Endodermal cell (in vitro differentiated cells): ENCODE measurements around the gene AHRR. TPM values are rescaled to one million over a fixed set of nuclear protein-coding genes. Genes with fewer than 3 reads are reported as not detected.

Experiments used
- DNase-seq: peaks from one replicate; pipeline ENCODE4 v3.0.0-alpha.2; 2017
- H3K27ac ChIP-seq: 2 replicates; pipeline ENCODE4 v1.5.1; 2013; ENCODE audit warnings: mild to moderate bottlenecking, low read depth, low read length, moderate library complexity
- H3K27me3 ChIP-seq: 2 replicates; pipeline ENCODE4 v1.6.1; 2013; ENCODE audit warnings: mild to moderate bottlenecking, low read length, moderate library complexity; ENCODE audit not compliant: insufficient read depth, control insufficient read depth, poor library complexity, severe bottlenecking
- H3K36me3 ChIP-seq: 2 replicates; pipeline ENCODE4 v1.7.0; 2013; ENCODE audit warnings: mild to moderate bottlenecking, low read length, moderate library complexity; ENCODE audit not compliant: control insufficient read depth, insufficient read depth
- H3K4me1 ChIP-seq: one replicate; pipeline ENCODE4 v1.7.0; 2013; ENCODE audit warnings: low read length; ENCODE audit not compliant: control insufficient read depth, insufficient read depth
- H3K4me3 ChIP-seq: 2 replicates; pipeline ENCODE4 v1.5.1; 2013; ENCODE audit warnings: mild to moderate bottlenecking, low read length, moderate library complexity
- H3K9ac ChIP-seq: 2 replicates; pipeline ENCODE4 v1.6.1; 2013; ENCODE audit warnings: mild to moderate bottlenecking, low read length, moderate library complexity; ENCODE audit not compliant: poor library complexity, severe bottlenecking; ENCODE audit errors: extremely low read depth
- H3K9me3 ChIP-seq: 2 replicates; pipeline ENCODE4 v1.6.1; 2013; ENCODE audit warnings: mild to moderate bottlenecking, low read length, moderate library complexity; ENCODE audit not compliant: control insufficient read depth
- H3K27ac Mint-ChIP-seq: 2 replicates; pipeline ENCODE4 v1.8.0; 2020; ENCODE audit warnings: mixed read lengths
- H3K27me3 Mint-ChIP-seq: 2 replicates; pipeline ENCODE4 v1.8.0; 2021; ENCODE audit warnings: mild to moderate bottlenecking, mixed read lengths; ENCODE audit not compliant: insufficient read depth
- H3K36me3 Mint-ChIP-seq: 2 replicates; pipeline ENCODE4 v1.8.0; 2020; ENCODE audit warnings: low read depth, mixed read lengths
- H3K4me1 Mint-ChIP-seq: 2 replicates; pipeline ENCODE4 v1.8.0; 2020; ENCODE audit warnings: mixed read lengths
- H3K4me3 Mint-ChIP-seq: 2 replicates; pipeline ENCODE4 v1.8.0; 2020; ENCODE audit warnings: mild to moderate bottlenecking, moderate library complexity, mixed read lengths
- H3K9me3 Mint-ChIP-seq: 2 replicates; pipeline ENCODE4 v1.8.0; 2020; ENCODE audit warnings: mild to moderate bottlenecking, mixed read lengths
- WGBS, 2 experiments: methylation state at CpG; one replicate each; pipeline versions ENCODE4 v1.1.5 to v1.1.7; 2013; ENCODE audit warnings: missing lambda C conversion rate in 2 of 2, mixed read lengths in 1 of 2; ENCODE audit not compliant: insufficient coverage in 1 of 2, insufficient read length in 1 of 2; 5-methylcytosine and 5-hydroxymethylcytosine counted together
- total RNA-seq, 2 donors: library from RNA; stranded (reverse); fragmentation: NEBNext Ultra II Directional in 1 of 2; extraction: Animal tissue kit (Norgen Biotek cat#: 25700) in 1 of 2; gene quantifications; 2 replicates in 1 of 2; 3 replicates in 1 of 2; pipeline ENCODE4 v1.2.1, GENCODE V29; 2021
- TF ChIP-seq, protein P1 (sequence below): fragments of 200-600 bp; sonication (generic); conservative IDR thresholded peaks from 2 replicates; pipeline ENCODE4 v1.5.0; 2021; ENCODE audit warnings: antibody characterized with exemption, mild to moderate bottlenecking

AHRR gene
- total RNA-seq, 2 donors from 2014 or later, result 1.4 to 2.0 TPM

DNA sequence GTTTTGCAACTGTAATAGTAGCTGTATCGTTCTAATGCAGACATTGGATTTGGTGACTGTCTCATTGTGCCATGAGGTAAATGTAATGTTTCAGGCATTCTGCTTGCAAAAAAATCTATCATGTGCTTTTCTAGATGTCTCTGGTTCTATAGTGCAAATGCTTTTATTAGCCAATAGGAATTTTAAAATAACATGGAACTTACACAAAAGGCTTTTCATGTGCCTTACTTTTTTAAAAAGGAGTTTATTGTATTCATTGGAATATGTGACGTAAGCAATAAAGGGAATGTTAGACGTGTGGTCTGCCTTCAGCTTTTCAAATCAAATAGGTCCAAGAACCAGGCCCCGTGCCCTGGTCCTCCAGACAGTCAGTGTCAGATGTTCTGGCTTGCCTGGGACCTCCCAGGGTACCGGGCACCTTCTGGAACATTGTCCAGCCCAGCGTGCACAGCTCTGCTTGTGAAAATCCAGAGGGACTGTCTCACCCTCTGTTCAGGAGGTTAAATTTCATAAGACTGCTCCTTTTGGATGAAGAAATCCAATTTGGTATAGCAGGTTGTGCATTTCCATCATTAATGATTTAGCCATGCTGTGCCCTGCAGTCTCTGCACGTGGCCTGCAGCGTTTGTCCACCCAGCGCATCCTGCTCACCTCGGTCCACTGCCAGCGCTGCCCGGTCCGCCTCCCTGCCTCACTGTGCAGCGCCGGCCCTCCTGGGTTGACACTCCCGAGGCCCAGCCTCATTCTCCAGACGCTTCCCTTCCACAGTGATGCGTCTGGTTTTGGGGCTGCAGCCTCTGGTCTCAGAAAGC lies 6.6 kb upstream of the AHRR start:
- H3K9me3 Mint-ChIP-seq, result no peaks in the 10 kb centered on the region

DNA sequence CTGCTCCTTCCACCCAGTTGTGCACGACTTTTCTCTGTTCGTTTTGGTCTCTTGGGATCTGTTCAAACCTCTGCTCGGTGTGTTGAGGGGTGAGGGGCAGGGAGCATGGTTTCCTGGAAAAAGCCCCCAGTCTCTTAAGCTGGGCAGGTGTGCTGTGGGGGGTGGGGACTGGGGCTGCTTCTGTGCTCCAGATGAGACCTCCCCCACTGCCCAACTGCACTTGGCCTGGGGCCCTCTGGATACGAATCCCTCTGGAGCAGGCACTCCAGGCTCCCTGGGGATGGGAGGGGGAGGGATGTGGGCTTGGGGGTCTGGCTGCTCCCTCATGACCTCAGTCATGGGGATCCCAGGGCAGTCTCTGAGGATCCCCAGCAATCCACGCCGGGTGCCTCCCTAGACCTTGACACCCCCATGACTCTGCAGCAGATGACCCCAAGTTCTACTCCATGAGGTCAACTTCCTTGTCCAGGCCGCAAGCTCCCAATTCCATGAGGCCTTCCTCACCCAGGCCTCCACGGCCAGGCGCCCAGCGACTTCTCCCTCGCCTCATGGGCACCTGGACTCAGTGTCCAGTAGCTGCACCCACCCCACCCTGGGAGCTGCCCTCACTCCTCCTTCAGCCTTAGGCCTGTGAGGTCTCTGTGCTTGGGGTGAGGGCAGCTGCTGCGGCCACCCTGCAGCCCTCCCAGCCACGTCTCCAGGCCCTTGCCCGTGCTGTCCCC lies 5.9 kb upstream of the AHRR start:
- Histone ChIP-seq H3K4me1 (no peaks in the 10 kb centered on the region), H3K9ac (no peak overlapping the region), H3K36me3 (peaks cover 17% of the 10 kb centered on the region), H3K27me3 (peaks cover 23% of the 10 kb centered on the region), H3K9me3 (no peaks in the 10 kb centered on the region), H3K27ac (no peak overlapping the region), H3K4me3 (no peak overlapping the region)
- TF ChIP-seq, protein P1, sequence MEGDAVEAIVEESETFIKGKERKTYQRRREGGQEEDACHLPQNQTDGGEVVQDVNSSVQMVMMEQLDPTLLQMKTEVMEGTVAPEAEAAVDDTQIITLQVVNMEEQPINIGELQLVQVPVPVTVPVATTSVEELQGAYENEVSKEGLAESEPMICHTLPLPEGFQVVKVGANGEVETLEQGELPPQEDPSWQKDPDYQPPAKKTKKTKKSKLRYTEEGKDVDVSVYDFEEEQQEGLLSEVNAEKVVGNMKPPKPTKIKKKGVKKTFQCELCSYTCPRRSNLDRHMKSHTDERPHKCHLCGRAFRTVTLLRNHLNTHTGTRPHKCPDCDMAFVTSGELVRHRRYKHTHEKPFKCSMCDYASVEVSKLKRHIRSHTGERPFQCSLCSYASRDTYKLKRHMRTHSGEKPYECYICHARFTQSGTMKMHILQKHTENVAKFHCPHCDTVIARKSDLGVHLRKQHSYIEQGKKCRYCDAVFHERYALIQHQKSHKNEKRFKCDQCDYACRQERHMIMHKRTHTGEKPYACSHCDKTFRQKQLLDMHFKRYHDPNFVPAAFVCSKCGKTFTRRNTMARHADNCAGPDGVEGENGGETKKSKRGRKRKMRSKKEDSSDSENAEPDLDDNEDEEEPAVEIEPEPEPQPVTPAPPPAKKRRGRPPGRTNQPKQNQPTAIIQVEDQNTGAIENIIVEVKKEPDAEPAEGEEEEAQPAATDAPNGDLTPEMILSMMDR, result no peak
- DNase-seq, result peak; percentile 35
- Mint-ChIP-seq H3K27me3 (peaks cover 23% of the 10 kb centered on the region), H3K27ac (no peak overlapping the region), H3K36me3 (peaks cover 33% of the 10 kb centered on the region), H3K4me3 (no peak overlapping the region), H3K9me3 (no peaks in the 10 kb centered on the region), H3K4me1 (no peaks in the 10 kb centered on the region)
- 94% methylated on average over 8 to 14 of the region's 14 CpGs for WGBS, 2 experiments

More for the DNA sequence above, 6.6 kb upstream of the AHRR start:
- H3K4me3 Mint-ChIP-seq, result no peak overlapping the region
- no peak for DNase-seq
- peaks cover 16% of the 10 kb centered on the region for H3K27me3 ChIP-seq
- no peak overlapping the region for H3K4me3 ChIP-seq
- WGBS, 2 experiments, result 95% methylated on average over 17 to 18 of the region's 18 CpGs
- TF ChIP-seq, protein P1, result no peak
- H3K27ac Mint-ChIP-seq, result no peak overlapping the region
- peaks cover 38% of the 10 kb centered on the region for H3K36me3 Mint-ChIP-seq
- peaks cover 16% of the 10 kb centered on the region for H3K27me3 Mint-ChIP-seq
- H3K36me3 ChIP-seq, result peaks cover 24% of the 10 kb centered on the region
- H3K9ac ChIP-seq, result no peak overlapping the region
- no peaks in the 10 kb centered on the region for H3K4me1 Mint-ChIP-seq
- H3K4me1 ChIP-seq, result no peaks in the 10 kb centered on the region
- no peaks in the 10 kb centered on the region for H3K9me3 ChIP-seq
- no peak overlapping the region for H3K27ac ChIP-seq

DNA sequence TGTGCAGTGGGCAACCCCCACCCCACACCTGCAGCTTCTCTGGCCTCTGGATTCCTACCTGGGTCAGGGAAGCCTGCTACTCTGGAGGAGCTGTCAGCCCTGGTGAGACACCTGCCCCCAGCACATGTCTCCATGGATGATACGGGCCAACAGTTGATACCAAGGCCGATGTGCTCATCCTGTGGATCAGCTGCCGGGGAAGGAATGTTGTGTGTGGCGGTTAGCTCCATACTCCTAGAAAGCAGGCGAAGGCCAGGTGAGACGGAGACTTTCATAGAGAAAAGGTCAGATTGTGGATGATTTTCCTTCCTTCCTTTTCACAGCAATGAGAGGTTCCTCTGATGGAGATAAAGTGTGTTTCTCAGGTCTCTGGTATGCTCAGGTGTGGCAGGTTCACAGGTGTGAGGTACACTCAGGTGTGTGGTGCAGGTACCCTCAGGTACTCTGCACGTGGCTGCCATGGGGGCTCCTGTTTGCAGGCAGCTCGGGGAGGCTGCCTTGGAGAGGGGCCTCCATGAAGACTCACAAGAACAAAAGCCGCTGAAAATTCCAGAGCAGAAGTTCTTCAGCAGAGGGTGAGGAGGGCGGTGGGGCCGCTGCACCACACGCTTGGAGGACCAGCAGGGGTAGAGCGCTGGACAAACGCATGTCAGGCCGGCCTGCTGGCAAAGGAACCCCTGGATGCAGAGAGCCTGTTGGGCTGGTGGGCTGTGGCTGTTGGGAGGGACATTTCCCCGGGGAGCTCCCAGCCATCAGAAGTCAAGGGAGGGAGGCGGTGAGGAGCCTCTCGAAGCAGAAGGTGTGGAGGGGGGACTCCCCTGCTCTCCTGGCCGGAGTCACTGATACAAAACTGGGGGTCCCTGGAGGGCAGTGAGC lies 5.1 kb upstream of the AHRR start:
- Histone ChIP-seq H3K27ac (no peak overlapping the region), H3K4me3 (no peak overlapping the region), H3K27me3 (peaks cover 30% of the 10 kb centered on the region), H3K9ac (no peak overlapping the region), H3K36me3 (peaks cover 9% of the 10 kb centered on the region), H3K9me3 (no peaks in the 10 kb centered on the region), H3K4me1 (no peaks in the 10 kb centered on the region)
- Mint-ChIP-seq H3K36me3 (peaks cover 27% of the 10 kb centered on the region), H3K27me3 (peaks cover 31% of the 10 kb centered on the region), H3K4me3 (no peak overlapping the region), H3K4me1 (no peaks in the 10 kb centered on the region), H3K9me3 (no peaks in the 10 kb centered on the region), H3K27ac (no peak overlapping the region)
- WGBS, 2 experiments, result 86 to 87% methylated on average over 12 to 19 of the region's 19 CpGs
- DNase-seq, result peak; percentile 41
- TF ChIP-seq, protein P1, result no peak
